Fibroblast of pulmonary artery (primary cell): ENCODE data around the gene PLA2G12A.

Source experiments
- DNase-seq: peaks from one replicate; pipeline ENCODE4 v3.0.0-alpha.2; 2010; ENCODE audit warnings: low read depth
- H3K4me3 ChIP-seq: replicated peaks from 2 replicates; pipeline ENCODE4 v1.5.1; 2011; ENCODE audit warnings: low read depth, mild to moderate bottlenecking, control low read depth, low read length, moderate library complexity
- CTCF ChIP-seq: IDR thresholded peaks from 2 replicates; pipeline ENCODE4 v1.5.1; 2011; ENCODE audit warnings: mild to moderate bottlenecking, control low read depth, low read length, inconsistent platforms; ENCODE audit errors: missing control alignments

Gene PLA2G12A

DNA sequence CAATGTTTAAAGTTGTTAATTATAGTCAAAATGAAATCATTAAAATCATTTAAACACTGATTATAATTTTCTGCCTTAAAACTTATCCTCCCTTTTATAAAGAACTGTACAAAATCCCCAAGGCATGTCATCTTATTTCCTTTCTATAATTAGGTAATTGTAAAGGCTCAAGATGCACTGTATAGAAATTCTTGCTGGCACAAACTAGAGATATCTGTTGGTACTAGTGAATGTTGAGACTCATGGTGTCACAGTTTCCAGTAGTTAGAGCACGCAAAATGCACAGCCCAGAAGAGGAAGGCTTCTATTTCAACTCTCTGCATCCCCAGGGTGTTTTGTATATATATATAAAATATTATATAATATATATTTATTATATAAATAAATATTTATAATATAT lies 22.7 kb upstream of the PLA2G12A start:
- no peak overlapping the region for H3K4me3 ChIP-seq
- no peak for DNase-seq
- TF ChIP-seq CTCF = no peak

DNA sequence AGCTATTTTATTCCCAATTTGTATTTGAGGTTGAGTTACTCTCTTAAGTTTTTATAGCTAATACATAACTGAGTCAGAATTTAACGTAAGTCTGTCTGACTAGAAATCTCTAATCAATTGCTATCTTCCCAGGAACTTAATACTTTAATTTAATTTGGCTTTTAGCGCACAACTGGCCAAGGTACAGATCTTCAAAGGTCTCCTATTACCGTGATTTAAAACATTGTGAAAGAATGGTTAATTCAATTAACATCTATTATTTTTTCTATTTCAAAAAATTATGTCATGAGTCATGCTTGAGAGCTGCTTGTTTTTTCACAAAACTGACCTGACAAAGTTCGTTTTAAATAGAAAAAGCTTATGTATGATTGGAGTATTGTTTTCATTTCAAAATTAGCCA lies 22.0 kb upstream of the PLA2G12A start:
- TF ChIP-seq CTCF = no peak
- no peak overlapping the region for H3K4me3 ChIP-seq
- no peak for DNase-seq

GRCh38 chr4:109750652-109751244 lies 20.9 kb upstream of the PLA2G12A start:
- no peak for DNase-seq
- no peak for TF ChIP-seq CTCF
- no peak overlapping the region for H3K4me3 ChIP-seq

GRCh38 chr4:109749388-109750082 lies 19.7 kb upstream of the PLA2G12A start:
- no peak overlapping the region for H3K4me3 ChIP-seq
- TF ChIP-seq CTCF = no peak
- DNase-seq = no peak

DNA sequence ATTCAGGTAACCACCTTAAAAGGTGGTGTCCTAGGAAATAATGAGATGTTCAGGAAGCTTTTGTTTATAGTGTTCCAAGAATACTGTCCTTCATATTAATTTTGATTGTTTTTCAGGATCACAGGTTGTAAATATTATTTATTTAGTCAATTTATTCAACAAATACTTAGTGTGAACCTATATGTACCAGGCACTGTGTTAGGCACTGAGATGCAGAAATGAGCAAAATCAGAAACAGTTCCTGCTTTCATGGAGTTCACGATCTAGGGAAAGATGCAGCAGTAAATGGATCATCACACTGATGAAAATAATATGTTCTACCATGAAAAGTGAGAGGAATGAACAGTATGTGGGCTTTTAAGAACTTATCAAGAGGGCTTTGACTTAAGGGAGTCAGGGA lies 18.2 kb upstream of the PLA2G12A start:
- no peak for DNase-seq
- no peak for TF ChIP-seq CTCF
- no peak overlapping the region for H3K4me3 ChIP-seq

GRCh38 chr4:109746728-109747127 lies 16.9 kb upstream of the PLA2G12A start:
- TF ChIP-seq CTCF = no peak
- no peak overlapping the region for H3K4me3 ChIP-seq
- no peak for DNase-seq

DNA sequence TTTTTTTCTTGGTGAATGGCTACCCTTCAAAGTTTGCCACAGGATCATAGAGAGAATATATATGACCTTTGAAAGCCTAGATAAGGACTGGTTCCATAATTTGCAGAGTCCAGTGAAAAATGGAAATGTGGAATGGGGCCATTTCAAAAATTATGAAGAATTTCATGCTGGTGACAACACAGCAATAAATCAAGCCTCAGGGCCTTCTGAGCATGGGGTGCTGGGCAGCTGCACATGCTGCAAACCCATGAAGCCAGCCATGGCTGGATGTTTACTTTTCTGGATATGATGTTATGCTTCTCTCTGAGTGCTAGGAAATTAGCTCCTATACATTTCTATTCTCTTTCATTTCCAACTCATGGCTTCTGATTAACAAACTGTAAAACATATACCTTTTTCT lies 16.0 kb upstream of the PLA2G12A start:
- TF ChIP-seq CTCF = no peak
- DNase-seq = no peak

More for the DNA sequence above, 16.0 kb upstream of the PLA2G12A start:
- no peak overlapping the region for H3K4me3 ChIP-seq
